Measurements from ENCODE around the gene ANKRD17.

GRCh38 chr4:73139991-73140390, 118.6 kb downstream of the ANKRD17 start:
- TF ChIP-seq EZH2 (IDR thresholded peaks at IDR 0.05), result no peak
- TF ChIP-seq ZNF274 (IDR thresholded peaks at IDR 0.05; ENCODE audit: low read depth, low read length), result no peak
- TF ChIP-seq, protein P1, sequence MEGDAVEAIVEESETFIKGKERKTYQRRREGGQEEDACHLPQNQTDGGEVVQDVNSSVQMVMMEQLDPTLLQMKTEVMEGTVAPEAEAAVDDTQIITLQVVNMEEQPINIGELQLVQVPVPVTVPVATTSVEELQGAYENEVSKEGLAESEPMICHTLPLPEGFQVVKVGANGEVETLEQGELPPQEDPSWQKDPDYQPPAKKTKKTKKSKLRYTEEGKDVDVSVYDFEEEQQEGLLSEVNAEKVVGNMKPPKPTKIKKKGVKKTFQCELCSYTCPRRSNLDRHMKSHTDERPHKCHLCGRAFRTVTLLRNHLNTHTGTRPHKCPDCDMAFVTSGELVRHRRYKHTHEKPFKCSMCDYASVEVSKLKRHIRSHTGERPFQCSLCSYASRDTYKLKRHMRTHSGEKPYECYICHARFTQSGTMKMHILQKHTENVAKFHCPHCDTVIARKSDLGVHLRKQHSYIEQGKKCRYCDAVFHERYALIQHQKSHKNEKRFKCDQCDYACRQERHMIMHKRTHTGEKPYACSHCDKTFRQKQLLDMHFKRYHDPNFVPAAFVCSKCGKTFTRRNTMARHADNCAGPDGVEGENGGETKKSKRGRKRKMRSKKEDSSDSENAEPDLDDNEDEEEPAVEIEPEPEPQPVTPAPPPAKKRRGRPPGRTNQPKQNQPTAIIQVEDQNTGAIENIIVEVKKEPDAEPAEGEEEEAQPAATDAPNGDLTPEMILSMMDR (IDR thresholded peaks at IDR 0.05 in 2 of 3, conservative IDR thresholded peaks at IDR 0.05 in 1 of 3; ENCODE audit: borderline replicate concordance in 1 of 3, insufficient read depth in 1 of 3, low read depth in 2 of 3, low read length in 2 of 3), result no peak
- TF ChIP-seq POLR2AphosphoS5 (IDR thresholded peaks at IDR 0.05; ENCODE audit: low read depth, low read length), result no peak
